ENCODE measurements around the gene AGMAT. TPM values are rescaled to one million over a fixed set of nuclear protein-coding genes. Genes with fewer than 3 reads are reported as not detected.

Gene AGMAT, protein sequence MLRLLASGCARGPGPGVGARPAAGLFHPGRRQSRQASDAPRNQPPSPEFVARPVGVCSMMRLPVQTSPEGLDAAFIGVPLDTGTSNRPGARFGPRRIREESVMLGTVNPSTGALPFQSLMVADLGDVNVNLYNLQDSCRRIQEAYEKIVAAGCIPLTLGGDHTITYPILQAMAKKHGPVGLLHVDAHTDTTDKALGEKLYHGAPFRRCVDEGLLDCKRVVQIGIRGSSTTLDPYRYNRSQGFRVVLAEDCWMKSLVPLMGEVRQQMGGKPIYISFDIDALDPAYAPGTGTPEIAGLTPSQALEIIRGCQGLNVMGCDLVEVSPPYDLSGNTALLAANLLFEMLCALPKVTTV
- total RNA-seq: 0.33 TPM in 1 of 2 replicates, not detected in the other

DNA sequence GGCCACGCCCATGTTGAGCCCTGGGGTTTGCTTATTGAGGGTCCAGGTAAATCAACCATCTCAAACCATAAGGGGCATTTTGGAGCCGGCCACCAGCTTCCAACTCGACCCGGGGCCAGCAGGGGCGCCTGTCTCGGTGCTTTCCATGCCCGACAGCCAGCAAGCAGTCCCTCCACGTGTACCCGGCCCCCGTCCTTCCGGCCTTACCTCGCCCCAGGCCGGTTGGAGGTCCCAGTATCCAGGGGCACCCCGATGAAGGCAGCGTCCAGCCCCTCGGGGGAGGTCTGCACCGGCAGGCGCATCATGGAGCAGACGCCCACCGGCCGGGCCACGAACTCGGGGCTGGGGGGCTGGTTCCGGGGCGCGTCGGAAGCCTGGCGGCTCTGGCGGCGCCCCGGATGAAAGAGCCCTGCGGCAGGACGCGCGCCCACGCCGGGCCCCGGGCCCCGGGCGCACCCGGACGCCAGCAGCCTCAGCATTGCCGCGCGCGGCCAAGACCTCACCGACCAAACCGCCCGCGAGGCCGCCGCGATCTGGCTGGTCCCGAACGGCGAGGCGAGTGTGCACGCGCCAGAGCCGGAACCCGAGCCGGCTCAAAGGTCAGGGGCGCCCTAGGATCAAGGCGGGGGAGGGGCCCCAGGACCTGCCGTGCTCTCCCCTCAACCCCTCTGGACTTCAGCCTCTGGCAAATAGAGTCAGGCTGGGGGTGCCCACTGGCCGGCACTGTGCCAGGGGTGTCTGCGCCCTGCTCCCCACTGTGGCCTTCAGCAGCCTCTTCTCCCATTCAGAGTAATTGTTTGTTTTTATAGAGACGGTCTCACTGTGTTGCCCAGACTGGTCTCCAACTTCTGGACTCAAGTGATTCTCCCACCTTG is at the start of gene AGMAT:
AGMAT (minus strand) TSS at position 563 of the 875 bp plus-strand sequence; CDS start at position 479, 84 bp downstream.

DNA sequence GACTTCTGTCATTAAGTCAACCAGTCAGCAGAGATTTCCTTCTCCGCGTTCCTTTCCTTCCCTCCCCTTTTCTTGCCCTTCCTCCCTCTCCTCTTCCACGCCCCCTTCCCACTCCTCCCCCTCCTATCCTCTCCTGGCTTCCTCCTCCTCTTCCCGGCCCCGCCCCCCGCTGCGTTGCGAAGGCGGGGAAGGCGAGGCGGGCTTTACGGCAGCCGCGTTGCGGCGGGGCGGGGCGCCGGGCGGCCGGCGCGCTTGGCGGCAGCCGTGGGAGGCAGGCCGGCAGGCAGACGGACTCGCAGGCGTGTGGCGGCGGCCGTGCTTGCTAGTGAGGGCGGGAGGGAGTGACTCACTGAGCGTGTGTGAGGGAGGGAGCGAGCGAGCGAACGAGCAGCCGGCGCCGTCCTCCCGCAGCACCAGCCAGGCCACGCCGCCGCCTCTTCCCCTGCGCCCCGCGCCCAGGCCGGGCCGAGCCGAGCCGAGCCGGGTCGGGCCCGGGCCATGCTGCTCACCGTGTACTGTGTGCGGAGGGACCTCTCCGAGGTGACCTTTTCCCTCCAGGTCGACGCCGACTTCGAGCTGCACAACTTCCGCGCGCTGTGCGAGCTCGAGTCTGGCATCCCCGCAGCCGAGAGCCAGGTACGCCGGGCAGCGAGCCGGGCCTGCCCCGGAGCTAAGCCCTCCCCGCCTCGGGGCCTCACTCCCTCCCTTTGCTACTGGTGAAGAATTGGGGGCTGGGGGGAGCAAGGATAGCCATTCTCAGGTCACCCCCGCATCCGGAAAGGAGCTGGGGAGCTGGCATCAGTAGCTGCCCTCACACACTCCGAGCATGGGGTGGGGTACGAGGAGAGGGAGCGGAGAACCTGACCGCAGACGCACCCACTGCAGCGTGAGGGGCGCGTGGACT is 32.6 kb upstream of the AGMAT start, which contains the start of gene DDI2:
DDI2 (plus strand) TSS at position 286 of the 904 bp plus-strand sequence; CDS start at position 499, 213 bp downstream.

DNA sequence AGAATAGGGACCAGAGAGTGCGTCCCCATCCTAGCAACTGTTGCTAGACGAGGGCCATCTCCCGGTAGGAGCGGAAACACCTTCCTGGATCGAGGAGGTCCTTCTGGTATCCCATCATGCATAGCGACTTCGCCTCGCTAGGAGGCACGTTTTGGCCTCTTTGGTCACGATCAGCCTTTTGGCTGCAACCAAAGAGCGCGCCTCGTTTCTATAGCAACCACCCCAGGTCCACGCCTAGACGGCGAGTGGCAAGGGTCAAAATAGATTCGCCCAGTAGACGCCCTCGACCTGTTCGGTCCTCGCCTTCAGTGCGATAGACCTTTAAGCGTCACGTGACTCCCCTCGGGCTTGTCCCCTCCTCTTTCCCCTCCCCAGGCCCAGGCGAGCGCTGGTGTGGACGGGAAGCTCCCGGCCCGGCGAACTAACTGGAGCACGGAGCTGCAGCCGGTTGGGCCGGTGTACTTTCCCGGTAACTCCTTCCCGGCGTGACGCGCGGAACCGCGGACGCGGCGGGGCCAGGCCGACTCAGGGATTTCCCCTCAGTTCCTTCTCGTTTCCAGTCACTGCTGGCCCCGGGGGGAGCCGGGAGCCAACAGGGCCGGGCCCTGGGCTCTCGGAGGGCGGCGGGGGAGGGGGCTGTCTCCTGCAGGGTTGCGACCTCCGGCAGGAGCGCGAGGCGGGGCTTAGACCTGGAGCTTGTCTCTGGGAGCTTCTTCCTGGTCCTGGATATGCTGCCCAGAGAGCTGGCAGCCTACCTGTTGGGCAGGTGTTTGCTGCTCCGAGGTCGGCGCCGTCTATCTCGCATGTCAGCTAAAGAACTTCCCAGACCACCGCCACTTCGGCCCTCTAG is 58.1 kb downstream of the AGMAT start, which contains the start of gene DNAJC16:
DNAJC16 (plus strand) TSS at position 359 of the 850 bp plus-strand sequence. CDS start 2,258 bp downstream, outside the sequence.

DNA sequence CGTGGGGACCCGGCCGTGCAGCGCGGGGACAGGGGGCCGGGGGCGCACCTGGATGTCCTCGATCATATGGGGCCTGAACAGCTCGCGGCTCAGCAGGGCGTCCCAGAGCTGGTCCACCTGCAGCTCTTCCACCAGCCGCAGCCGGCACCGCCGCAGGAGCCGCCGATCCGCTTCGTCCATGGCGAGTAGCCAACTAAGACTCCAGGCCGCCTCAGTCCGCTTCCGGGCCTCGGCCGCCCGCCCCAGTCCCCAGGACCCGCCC is 60.9 kb downstream of the AGMAT start, which contains the start of gene CASP9:
CASP9 (minus strand) TSS at position 195 of the 262 bp plus-strand sequence; CDS start at position 180, 15 bp downstream.

Small RNA genes lying within 50 kb of the gene (small RNA-seq; reads per million reads assigned to genes)
- gene CD24P1 (not detected), gene RNU7-179P (not detected), gene SCARNA21B (1.8 reads per million, percentile 75 among the genes with 10 or more reads in this experiment)

Other genes starting within 250 kb of the AGMAT start
- 32.2 and 50.3 TPM in 2 replicates for gene EFHD2, start 175.2 kb downstream of the AGMAT start, total RNA-seq
- under 0.01 TPM in 1 of 2 replicates, not detected in the other for gene CTRC, start 146.6 kb downstream of the AGMAT start, total RNA-seq
- not detected in 2 replicates for gene CELA2A, start 128.3 kb downstream of the AGMAT start, total RNA-seq
- not detected in 2 replicates for gene CELA2B, start 108.9 kb downstream of the AGMAT start, total RNA-seq
- 7.1 and 9.7 TPM in 2 replicates for gene CASP9, start 60.8 kb downstream of the AGMAT start, total RNA-seq
- 17.7 and 22.8 TPM in 2 replicates for gene DNAJC16, start 58.2 kb downstream of the AGMAT start, total RNA-seq
- 20.8 and 32.2 TPM in 2 replicates for gene DDI2, start 32.4 kb upstream of the AGMAT start, total RNA-seq
- 45.0 and 55.4 TPM in 2 replicates for gene PLEKHM2, start 99.3 kb upstream of the AGMAT start, total RNA-seq
- gene SLC25A34, start 151.2 kb upstream of the AGMAT start, total RNA-seq: 0.33 and 0.39 TPM in 2 replicates
- gene TMEM82, start 157.4 kb upstream of the AGMAT start, total RNA-seq: not detected in 2 replicates
- gene FBLIM1, start 173.7 kb upstream of the AGMAT start, total RNA-seq: 244 and 373 TPM in 2 replicates
- 0.65 and 2.7 TPM in 2 replicates for gene UQCRHL, start 222.6 kb upstream of the AGMAT start, total RNA-seq